IPS DF 19.7 (cell line): ENCODE data around the gene OR11H6.
"Not testable (repeated sequence)": the region's sequence is repeated elsewhere in the genome, so short reads cannot be mapped to it uniquely, and the experiment has no call there.

Experiments used
- DNase-seq: peaks from one replicate; pipeline ENCODE4 v3.0.0-alpha.2; 2013; ENCODE audit warnings: low read depth, low spot score

OR11H6 gene

GRCh38 chr14:20223410-20223809 lies at the start of gene OR11H6:
Gene OR11H6 (plus strand): TSS chr14:20223710. CDS start chr14:20223710, 0 bp downstream.
- no peak for DNase-seq

GRCh38 chr14:20174205-20174604 lies 49.3 kb upstream of the OR11H6 start:
- not testable (repeated sequence) for DNase-seq

GRCh38 chr14:20176330-20176729 lies 47.2 kb upstream of the OR11H6 start:
- no peak for DNase-seq

GRCh38 chr14:20177433-20177974 lies 46.0 kb upstream of the OR11H6 start:
- DNase-seq = no peak

- DNase-seq = no peak
Observed at GRCh38 chr14:20179218-20179617, 44.3 kb upstream of the OR11H6 start.

GRCh38 chr14:20179880-20180279 lies 43.6 kb upstream of the OR11H6 start:
- DNase-seq = no peak

GRCh38 chr14:20180486-20180885 lies 43.0 kb upstream of the OR11H6 start:
- DNase-seq = no peak

- no peak for DNase-seq
Observed at GRCh38 chr14:20184181-20184580, 39.3 kb upstream of the OR11H6 start.

- no peak for DNase-seq
Observed at GRCh38 chr14:20190596-20190995, 32.9 kb upstream of the OR11H6 start, which contains the start of gene OR11G2. Gene OR11G2 (plus strand): TSS chr14:20190896. CDS start chr14:20197438, 6,542 bp downstream.

- no peak for DNase-seq
Observed at GRCh38 chr14:20191396-20191795, 32.1 kb upstream of the OR11H6 start.

- DNase-seq = no peak
Observed at GRCh38 chr14:20194101-20194500, 29.4 kb upstream of the OR11H6 start.

- DNase-seq = not testable (repeated sequence)
Observed at GRCh38 chr14:20195170-20195569, 28.3 kb upstream of the OR11H6 start.

- no peak for DNase-seq
Observed at GRCh38 chr14:20195911-20196310, 27.6 kb upstream of the OR11H6 start.

- DNase-seq = no peak
Observed at GRCh38 chr14:20197459-20197858, 26.1 kb upstream of the OR11H6 start.

GRCh38 chr14:20198991-20199390 lies 24.5 kb upstream of the OR11H6 start:
- DNase-seq = no peak

- DNase-seq = no peak
Observed at GRCh38 chr14:20204721-20205120, 18.8 kb upstream of the OR11H6 start.

- DNase-seq = no peak
Observed at GRCh38 chr14:20209595-20209994, 13.9 kb upstream of the OR11H6 start.

GRCh38 chr14:20212406-20212805 lies 11.1 kb upstream of the OR11H6 start:
- not testable (repeated sequence) for DNase-seq

GRCh38 chr14:20215196-20215595 lies 8.3 kb upstream of the OR11H6 start:
- no peak for DNase-seq

GRCh38 chr14:20219033-20219432 lies 4.5 kb upstream of the OR11H6 start:
- no peak for DNase-seq

GRCh38 chr14:20228681-20229080 lies 5.2 kb downstream of the OR11H6 start, which contains the start of gene OR11H7:
Gene OR11H7 (plus strand): TSS chr14:20228981.
- no peak for DNase-seq

GRCh38 chr14:20235415-20235814 lies 11.9 kb downstream of the OR11H6 start:
- DNase-seq = not testable (repeated sequence)

GRCh38 chr14:20247646-20248246 lies 24.2 kb downstream of the OR11H6 start:
- DNase-seq = peak; percentile 17
